ENCODE data around the gene PSME1.

Gene PSME1

GRCh38 chr14:24160850-24161804 lies 25.1 kb downstream of the PSME1 start, which contains the start of gene IRF9:
Gene IRF9, plus strand, starts transcription at chr14:24161265. Its CDS starts 880 bp downstream, at chr14:24162145.
- FAIRE-seq (peak; percentile 99), DNase-seq (ENCODE audit: insufficient read length, low spot score) (peak; percentile 89)
- TF ChIP-seq POLR2A (IDR thresholded peaks at IDR 0.05; ENCODE audit: low read depth, low read length): peak; percentile 99
- TF ChIP-seq TAF1 (IDR thresholded peaks at IDR 0.05; ENCODE audit: low read depth, low read length): peak; percentile 93
- peak; percentile 98 for TF ChIP-seq POLR2AphosphoS5 (IDR thresholded peaks at IDR 0.05; ENCODE audit: low read depth, low read length)
- TF ChIP-seq PAX5 (IDR thresholded peaks at IDR 0.05; ENCODE audit: insufficient read depth, low read length, severe bottlenecking): no peak
- peak; percentile 93 for TF ChIP-seq POU2F2 (IDR thresholded peaks at IDR 0.05; ENCODE audit: low read depth, low read length)
- TF ChIP-seq SPI1 (IDR thresholded peaks at IDR 0.05; ENCODE audit: low read depth, low read length): peak; percentile 94

GRCh38 chr14:24162093-24162492 lies 26.1 kb downstream of the PSME1 start:
- 0 out of 2 replicates have a peak, but pooled peaks have one; percentile 19 for TF ChIP-seq POU2F2 (IDR thresholded peaks at IDR 0.05; ENCODE audit: low read depth, low read length)
- TF ChIP-seq SPI1 (IDR thresholded peaks at IDR 0.05; ENCODE audit: low read depth, low read length): no peak
- FAIRE-seq (peak; percentile 16), DNase-seq (ENCODE audit: insufficient read length, low spot score) (no peak)

GRCh38 chr14:24164518-24164991 lies 28.6 kb downstream of the PSME1 start:
- DNase-seq (ENCODE audit: insufficient read length, low spot score): no peak
- TF ChIP-seq SPI1 (IDR thresholded peaks at IDR 0.05; ENCODE audit: low read depth, low read length) (no peak), POU2F2 (IDR thresholded peaks at IDR 0.05; ENCODE audit: low read depth, low read length) (no peak), PAX5 (IDR thresholded peaks at IDR 0.05; ENCODE audit: insufficient read depth, low read length, severe bottlenecking) (no peak), POLR2AphosphoS5 (IDR thresholded peaks at IDR 0.05; ENCODE audit: low read depth, low read length) (no peak), TAF1 (IDR thresholded peaks at IDR 0.05; ENCODE audit: low read depth, low read length) (no peak), POLR2A (IDR thresholded peaks at IDR 0.05; ENCODE audit: low read depth, low read length) (no peak)
- no peak for FAIRE-seq

- FAIRE-seq: no peak
These were observed 29.8 kb downstream of the PSME1 start for GRCh38 chr14:24165785-24166184.

GRCh38 chr14:24167469-24168114 lies 31.6 kb downstream of the PSME1 start:
- FAIRE-seq (no peak), DNase-seq (ENCODE audit: insufficient read length, low spot score) (no peak)
- TF ChIP-seq POLR2A (IDR thresholded peaks at IDR 0.05; ENCODE audit: low read depth, low read length) (no peak), POLR2AphosphoS5 (IDR thresholded peaks at IDR 0.05; ENCODE audit: low read depth, low read length) (peak; percentile 79; the same call in 1 of the 2 replicates), POU2F2 (IDR thresholded peaks at IDR 0.05; ENCODE audit: low read depth, low read length) (no peak), SPI1 (IDR thresholded peaks at IDR 0.05; ENCODE audit: low read depth, low read length) (no peak), PAX5 (IDR thresholded peaks at IDR 0.05; ENCODE audit: insufficient read depth, low read length, severe bottlenecking) (no peak), TAF1 (IDR thresholded peaks at IDR 0.05; ENCODE audit: low read depth, low read length) (no peak)

More at GRCh38 chr14:24165785-24166184, 29.8 kb downstream of the PSME1 start:
- TF ChIP-seq POU2F2 (IDR thresholded peaks at IDR 0.05; ENCODE audit: low read depth, low read length): no peak
- no peak for DNase-seq (ENCODE audit: insufficient read length, low spot score)

GRCh38 chr14:24171422-24172260 lies 35.6 kb downstream of the PSME1 start, which contains the start of gene REC8:
Gene REC8, plus strand, starts transcription at chr14:24172080. Its CDS starts 473 bp downstream, at chr14:24172553.
- no peak for TF ChIP-seq SPI1 (IDR thresholded peaks at IDR 0.05; ENCODE audit: low read depth, low read length)
- peak; percentile 34; the same call in 1 of the 2 replicates for TF ChIP-seq TAF1 (IDR thresholded peaks at IDR 0.05; ENCODE audit: low read depth, low read length)
- peak; percentile 47 for TF ChIP-seq PAX5 (IDR thresholded peaks at IDR 0.05; ENCODE audit: insufficient read depth, low read length, severe bottlenecking)
- TF ChIP-seq POU2F2 (IDR thresholded peaks at IDR 0.05; ENCODE audit: low read depth, low read length): peak; percentile 77
- TF ChIP-seq POLR2A (IDR thresholded peaks at IDR 0.05; ENCODE audit: low read depth, low read length): peak; percentile 85
- peak; percentile 92 for TF ChIP-seq POLR2AphosphoS5 (IDR thresholded peaks at IDR 0.05; ENCODE audit: low read depth, low read length)
- FAIRE-seq (peak; percentile 94), DNase-seq (ENCODE audit: insufficient read length, low spot score) (peak; percentile 95)

- no peak for TF ChIP-seq TAF1 (IDR thresholded peaks at IDR 0.05; ENCODE audit: low read depth, low read length)
- TF ChIP-seq SPI1 (IDR thresholded peaks at IDR 0.05; ENCODE audit: low read depth, low read length): no peak
- no peak for TF ChIP-seq POU2F2 (IDR thresholded peaks at IDR 0.05; ENCODE audit: low read depth, low read length)
- TF ChIP-seq PAX5 (IDR thresholded peaks at IDR 0.05; ENCODE audit: insufficient read depth, low read length, severe bottlenecking): no peak
- no peak for TF ChIP-seq POLR2A (IDR thresholded peaks at IDR 0.05; ENCODE audit: low read depth, low read length)
- TF ChIP-seq POLR2AphosphoS5 (IDR thresholded peaks at IDR 0.05; ENCODE audit: low read depth, low read length): no peak; the same call in 1 of the 2 replicates
- DNase-seq (ENCODE audit: insufficient read length, low spot score): no peak
- peak; percentile 57 for FAIRE-seq
These were observed 36.4 kb downstream of the PSME1 start for GRCh38 chr14:24172261-24172860.

- FAIRE-seq (peak; percentile 20), DNase-seq (ENCODE audit: insufficient read length, low spot score) (no peak)
- no peak for TF ChIP-seq TAF1 (IDR thresholded peaks at IDR 0.05; ENCODE audit: low read depth, low read length)
- 0 out of 2 replicates have a peak, but pooled peaks have one; percentile 28 for TF ChIP-seq POLR2A (IDR thresholded peaks at IDR 0.05; ENCODE audit: low read depth, low read length)
- no peak for TF ChIP-seq PAX5 (IDR thresholded peaks at IDR 0.05; ENCODE audit: insufficient read depth, low read length, severe bottlenecking)
These were observed 36.9 kb downstream of the PSME1 start for GRCh38 chr14:24172871-24173281.

All from GM12891 (cell line).